ENCODE measurements around the gene NFATC1.

- TF ChIP-seq POLR2AphosphoS5 (IDR thresholded peaks at IDR 0.05; ENCODE audit: low read depth, low read length) (no peak), SIN3A (IDR thresholded peaks at IDR 0.05; ENCODE audit: borderline replicate concordance, insufficient read depth, low read length) (no peak)
Measured at GRCh38 chr18:79459946-79460480, 64.3 kb downstream of the NFATC1 start.
